HepG2 (cell line): ENCODE results near the gene CDK10. TPM values are rescaled to one million over a fixed set of nuclear protein-coding genes. Genes with fewer than 3 reads are reported as not detected.
A peak's percentile ranks its signal among the peaks of the same experiment; 100 is the strongest.

ENCODE experiments used
- FOSL1 ChIP-seq: sonication (generic); formaldehyde crosslinking; IDR thresholded peaks from 2 replicates; pipeline ENCODE4 v1.9.0; 2021; ENCODE audit warnings: missing genetic modification reagents, borderline replicate concordance
- GMEB2 ChIP-seq: IDR thresholded peaks from 2 replicates; pipeline ENCODE4 v1.6.1; 2016; ENCODE audit warnings: missing biosample characterization, missing genetic modification reagents, low read depth
- MATR3 ChIP-seq: sonication (generic); formaldehyde crosslinking; IDR thresholded peaks from 2 replicates; pipeline ENCODE4 v1.4.0; 2020; ENCODE audit warnings: missing genetic modification reagents
- MXD3 ChIP-seq: IDR thresholded peaks from 2 replicates; pipeline ENCODE4 v1.6.1; 2016; ENCODE audit warnings: mild to moderate bottlenecking, missing biosample characterization, missing genetic modification reagents
- NFIC ChIP-seq: IDR thresholded peaks from 2 replicates; pipeline ENCODE4 v1.6.1; 2012; ENCODE audit warnings: mild to moderate bottlenecking, low read length, inconsistent platforms
- PBX2 ChIP-seq: IDR thresholded peaks from 2 replicates; pipeline ENCODE4 v1.6.1; 2016; ENCODE audit warnings: control low read depth
- SMAD3 ChIP-seq: sonication (generic); formaldehyde crosslinking; IDR thresholded peaks from 2 replicates; pipeline ENCODE4 v1.4.0; 2020; ENCODE audit warnings: missing genetic modification reagents
- ZBTB40 ChIP-seq, 2 experiments: fragments of 450-650 bp in 1 of 2; sonication (generic) in 1 of 2; formaldehyde crosslinking in 1 of 2; IDR thresholded peaks; 2 replicates each; pipeline versions ENCODE4 v1.6.1 to v1.8.0; 2016 to 2022; ENCODE audit warnings: antibody characterized with exemption in 1 of 2, mild to moderate bottlenecking in 1 of 2, missing genetic modification reagents in 1 of 2
- ZFP91 ChIP-seq: sonication (generic); formaldehyde crosslinking; IDR thresholded peaks from 2 replicates; pipeline ENCODE4 v1.9.0; 2022; ENCODE audit warnings: missing genetic modification reagents, mild to moderate bottlenecking, borderline replicate concordance
- ZNF335 ChIP-seq: sonication (generic); formaldehyde crosslinking; IDR thresholded peaks from 2 replicates; pipeline ENCODE4 v1.4.0; 2020; ENCODE audit warnings: missing genetic modification reagents
- ZNF562 ChIP-seq: sonication (generic); formaldehyde crosslinking; IDR thresholded peaks from 2 replicates; pipeline ENCODE4 v1.8.0; 2022; ENCODE audit warnings: missing genetic modification reagents, borderline replicate concordance
- ZNF607 ChIP-seq: sonication (generic); formaldehyde crosslinking; IDR thresholded peaks from 2 replicates; pipeline ENCODE4 v1.5.1; 2020; ENCODE audit warnings: missing genetic modification reagents, mild to moderate bottlenecking, borderline replicate concordance
- ZNF615 ChIP-seq: sonication (generic); formaldehyde crosslinking; IDR thresholded peaks from 2 replicates; pipeline ENCODE4 v1.5.0; 2020; ENCODE audit warnings: mild to moderate bottlenecking, missing genetic modification reagents, borderline replicate concordance
- ZNF788 ChIP-seq: sonication (generic); formaldehyde crosslinking; IDR thresholded peaks from 2 replicates; pipeline ENCODE4 v1.5.0; 2020; ENCODE audit warnings: mild to moderate bottlenecking, missing genetic modification reagents, borderline replicate concordance
- polyA plus RNA-seq, 8 experiments: library from polyadenylated mRNA; depleted of rRNA in 3 of 8; stranded (reverse) in 7 of 8; unstranded in 1 of 8; fragments of >200 nt; fragmentation: Illumina TruSeq in 4 of 8; extraction: Trizol in 4 of 8; gene quantifications; 2 replicates each; pipeline versions ENCODE4 v1.2.1 to v1.2.3, GENCODE V29; 2011 to 2016; ENCODE audit warnings: low read depth in 4 of 8, missing spikeins in 1 of 8, mixed read lengths in 1 of 8; ENCODE audit not compliant: insufficient read depth in 1 of 8
- total RNA-seq, 5 experiments: library from RNA; depleted of rRNA; stranded (reverse); fragments of >200 nt; fragmentation: Illumina TruSeq; extraction: Trizol; gene quantifications; 2 replicates each; pipeline ENCODE4 v1.2.3, GENCODE V29; 2016; ENCODE audit warnings: low read depth in 1 of 5

The CDK10 gene
- total and polyA plus RNA-seq, 2 of the 13 experiments (the other 11 are each of a cell fraction or from before 2014, with no cell fraction given): 2.5 to 3.9 TPM

DNA sequence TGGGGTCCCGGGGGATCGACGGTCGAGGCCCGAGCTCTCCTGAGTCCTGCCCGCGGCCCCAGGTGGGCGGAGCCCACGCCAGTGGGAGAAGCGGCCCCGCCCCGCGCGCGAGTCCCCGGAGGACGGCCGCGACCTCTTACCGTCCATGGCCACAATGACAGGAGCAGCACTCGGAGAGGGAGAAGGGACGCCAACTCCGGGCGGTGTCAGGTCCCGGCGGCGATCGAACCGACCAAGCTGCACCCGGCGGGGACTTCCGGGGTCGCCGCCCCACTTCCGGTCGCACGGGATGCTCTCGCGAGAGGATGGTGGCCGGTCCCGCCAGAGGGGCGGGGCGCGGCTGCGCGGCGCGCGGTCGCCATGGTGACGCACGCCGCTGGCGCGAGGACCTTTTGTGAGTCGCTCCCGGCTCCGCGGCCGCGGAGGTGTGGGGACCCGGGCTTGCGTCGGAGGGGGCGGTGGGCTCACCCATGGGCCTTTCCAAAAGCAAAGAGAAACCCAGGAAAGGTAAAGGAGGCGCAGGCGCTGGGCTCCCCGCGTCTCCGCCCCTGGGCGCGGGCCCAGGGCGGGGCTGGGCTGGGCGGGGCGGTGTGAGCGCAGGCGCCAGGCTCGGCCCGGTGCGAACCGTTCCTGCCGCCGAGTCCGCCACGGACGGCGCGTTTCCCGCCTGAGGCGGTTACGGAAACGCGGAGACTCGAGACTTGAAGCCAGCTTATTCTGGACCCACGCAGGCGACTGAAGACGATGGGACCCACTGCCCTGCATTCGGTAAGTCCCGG, 28.9 kb upstream of the CDK10 start, which contains the start of the genes CHMP1A and SPATA33 (continued):
- TF ChIP-seq ZNF562 (CRISPR knock-in tag) (no peak), ZNF615 (no peak), MATR3 (CRISPR knock-in tag) (no peak), GMEB2 (CRISPR knock-in tag) (peak; percentile 61; the same call in 1 of the 2 replicates), ZNF607 (no peak), FOSL1 (CRISPR knock-in tag) (no peak), ZFP91 (CRISPR knock-in tag) (peak; percentile 90), ZBTB40 (IDR thresholded peaks at IDR 0.05) (peak; percentile 80), ZBTB40 (CRISPR knock-in tag; IDR thresholded peaks at IDR 0.05) (peak; percentile 30; the same call in 1 of the 2 replicates), SMAD3 (CRISPR knock-in tag) (no peak), MXD3 (CRISPR knock-in tag) (peak; percentile 86), NFIC (no peak), PBX2 (no peak), ZNF788 (CRISPR knock-in tag) (peak; percentile 50; the same call in 1 of the 2 replicates), ZNF335 (CRISPR knock-in tag) (peak; percentile 49)
